ENCODE results near the gene NECTIN1. TPM values are rescaled to one million over a fixed set of nuclear protein-coding genes. Genes with fewer than 3 reads are reported as not detected.

The NECTIN1 gene
- total RNA-seq, 4 donors from 2014 or later, result 112 to 176 (median 164) TPM

GRCh38 chr11:119728211-119728626, 781 bp downstream of the NECTIN1 start:
- H3K27ac ChIP-seq, result peak overlapping the region; percentile 91
- H3K9me3 ChIP-seq, result no peaks in the 10 kb centered on the region
- H3K4me3 ChIP-seq, result peak overlapping the region; percentile 94
- TF ChIP-seq POLR2A (IDR thresholded peaks at IDR 0.05) (no peak), EP300 (IDR thresholded peaks at IDR 0.05) (no peak), POLR2AphosphoS5 (IDR thresholded peaks at IDR 0.05) (no peak)
- TF ChIP-seq, protein P1, sequence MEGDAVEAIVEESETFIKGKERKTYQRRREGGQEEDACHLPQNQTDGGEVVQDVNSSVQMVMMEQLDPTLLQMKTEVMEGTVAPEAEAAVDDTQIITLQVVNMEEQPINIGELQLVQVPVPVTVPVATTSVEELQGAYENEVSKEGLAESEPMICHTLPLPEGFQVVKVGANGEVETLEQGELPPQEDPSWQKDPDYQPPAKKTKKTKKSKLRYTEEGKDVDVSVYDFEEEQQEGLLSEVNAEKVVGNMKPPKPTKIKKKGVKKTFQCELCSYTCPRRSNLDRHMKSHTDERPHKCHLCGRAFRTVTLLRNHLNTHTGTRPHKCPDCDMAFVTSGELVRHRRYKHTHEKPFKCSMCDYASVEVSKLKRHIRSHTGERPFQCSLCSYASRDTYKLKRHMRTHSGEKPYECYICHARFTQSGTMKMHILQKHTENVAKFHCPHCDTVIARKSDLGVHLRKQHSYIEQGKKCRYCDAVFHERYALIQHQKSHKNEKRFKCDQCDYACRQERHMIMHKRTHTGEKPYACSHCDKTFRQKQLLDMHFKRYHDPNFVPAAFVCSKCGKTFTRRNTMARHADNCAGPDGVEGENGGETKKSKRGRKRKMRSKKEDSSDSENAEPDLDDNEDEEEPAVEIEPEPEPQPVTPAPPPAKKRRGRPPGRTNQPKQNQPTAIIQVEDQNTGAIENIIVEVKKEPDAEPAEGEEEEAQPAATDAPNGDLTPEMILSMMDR (IDR thresholded peaks at IDR 0.05), result no peak
- no peaks in the 10 kb centered on the region for H3K27me3 ChIP-seq
- H3K4me1 ChIP-seq, result peaks cover 56% of the 10 kb centered on the region
- no peaks in the 10 kb centered on the region for H3K36me3 ChIP-seq
- DNase-seq (ENCODE audit: low spot score in 2 of 2), result no peak
- 0% methylated on average over 15 of the region's 30 CpGs for WGBS

DNA sequence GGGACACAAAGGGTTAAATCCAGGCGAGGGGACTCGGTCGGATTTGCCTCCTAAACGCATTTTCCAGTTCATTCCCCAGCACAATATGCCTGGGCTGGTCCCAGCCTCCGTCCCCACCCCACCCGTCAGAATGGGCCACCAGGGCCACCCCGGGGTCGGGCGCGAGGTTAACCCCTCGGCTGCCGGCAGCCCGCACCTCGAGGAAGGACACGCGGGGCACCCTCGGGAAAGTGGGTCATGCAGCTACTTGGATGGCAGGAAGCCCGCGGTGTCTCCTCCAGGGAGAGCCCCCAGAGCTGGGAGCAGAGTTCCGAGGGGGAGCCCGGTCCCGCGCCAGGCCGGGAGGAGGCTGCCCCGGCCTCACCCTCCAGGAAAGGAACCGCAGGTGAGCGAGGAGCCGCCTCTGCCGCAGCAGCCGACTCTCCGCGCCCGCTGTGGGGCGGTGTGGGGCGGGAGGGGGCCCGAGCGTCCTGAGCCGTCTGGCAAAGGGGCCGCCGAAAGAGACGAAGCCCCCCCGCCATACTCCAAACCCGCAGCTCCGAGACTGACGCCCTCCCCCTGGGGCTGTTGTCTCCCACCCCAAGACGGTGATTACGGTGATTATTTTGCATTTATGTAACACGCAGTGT, 1.4 kb downstream of the NECTIN1 start:
- H3K36me3 ChIP-seq, result no peaks in the 10 kb centered on the region
- no peaks in the 10 kb centered on the region for H3K9me3 ChIP-seq
- DNase-seq (ENCODE audit: low spot score in 2 of 2), result no peak
- TF ChIP-seq POLR2A (IDR thresholded peaks at IDR 0.05), result no peak
- TF ChIP-seq POLR2AphosphoS5 (IDR thresholded peaks at IDR 0.05), result no peak
- TF ChIP-seq, protein P1 (IDR thresholded peaks at IDR 0.05), result peak in 1 of 2 donors; percentile 13
- 0% methylated on average over 12 of the region's 48 CpGs for WGBS
- peak overlapping the region; percentile 94 for H3K4me3 ChIP-seq
- H3K4me1 ChIP-seq, result peaks cover 58% of the 10 kb centered on the region
- H3K27ac ChIP-seq, result peak overlapping the region; percentile 91
- no peaks in the 10 kb centered on the region for H3K27me3 ChIP-seq

- H3K27ac ChIP-seq, result peak overlapping the region; percentile 91
- H3K4me1 ChIP-seq, result peaks cover 66% of the 10 kb centered on the region
- no peaks in the 10 kb centered on the region for H3K9me3 ChIP-seq
- no peak for TF ChIP-seq POLR2AphosphoS5 (IDR thresholded peaks at IDR 0.05)
- no peak for TF ChIP-seq EP300 (IDR thresholded peaks at IDR 0.05)
- TF ChIP-seq, protein P1 (IDR thresholded peaks at IDR 0.05), result no peak
- TF ChIP-seq POLR2A (IDR thresholded peaks at IDR 0.05), result no peak
- H3K27me3 ChIP-seq, result no peaks in the 10 kb centered on the region
- peak overlapping the region; percentile 94 for H3K4me3 ChIP-seq
- no peak for DNase-seq (ENCODE audit: low spot score in 2 of 2)
- WGBS, result 12% methylated on average over 12 of the region's 21 CpGs
- H3K36me3 ChIP-seq, result no peaks in the 10 kb centered on the region
Observed at GRCh38 chr11:119726585-119727522, 2.1 kb downstream of the NECTIN1 start.

DNA sequence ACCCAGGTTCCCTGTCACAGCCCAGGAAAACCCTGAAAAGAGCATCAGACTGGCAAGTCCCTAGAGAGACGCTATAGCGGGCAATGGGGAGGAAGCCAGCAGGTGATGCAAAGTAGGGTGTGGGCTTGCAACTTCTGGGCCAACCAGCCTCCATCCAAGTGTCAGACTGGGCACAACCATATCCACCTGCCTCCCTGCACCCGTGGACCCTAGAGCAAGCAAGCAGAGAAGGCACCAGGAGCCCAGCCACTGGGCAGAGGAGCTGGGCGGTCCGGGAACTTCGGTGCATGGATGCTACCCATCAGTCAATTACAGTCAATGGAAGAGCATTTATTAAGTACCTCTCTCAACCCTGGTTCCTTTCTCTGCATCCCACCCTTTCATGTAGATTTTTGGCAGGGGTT, 2.8 kb downstream of the NECTIN1 start:
- H3K4me1 ChIP-seq, result peaks cover 73% of the 10 kb centered on the region

More for the DNA sequence above, 2.8 kb downstream of the NECTIN1 start:
- Histone ChIP-seq H3K9me3 (no peaks in the 10 kb centered on the region), H3K36me3 (no peaks in the 10 kb centered on the region), H3K27ac (no peak overlapping the region), H3K27me3 (no peaks in the 10 kb centered on the region), H3K4me3 (peak overlapping the region; percentile 94)
- DNase-seq (ENCODE audit: low spot score in 2 of 2), result no peak
- 33% methylated on average over 4 of the region's 6 CpGs for whole genome bisulfite sequencing
- TF ChIP-seq POLR2A (IDR thresholded peaks at IDR 0.05) (no peak), POLR2AphosphoS5 (IDR thresholded peaks at IDR 0.05) (no peak), EP300 (IDR thresholded peaks at IDR 0.05) (no peak)
- TF ChIP-seq, protein P1 (IDR thresholded peaks at IDR 0.05), result no peak
